ENCODE data around the gene PLA2G4B.

PLA2G4B gene

GRCh38 chr15:41895957-41896356, 57.3 kb downstream of the PLA2G4B start:
- TF ChIP-seq CTCF (IDR thresholded peaks at IDR 0.05; ENCODE audit: insufficient read depth, low read length, poor library complexity, severe bottlenecking), result no peak
- no peak for DNase-seq (ENCODE audit: extremely low read depth, insufficient read length)
- Histone ChIP-seq H3K4me3 (replicated peaks; ENCODE audit: low read depth, low read length) (no peak overlapping the region), H3K36me3 (ENCODE audit: control insufficient read depth, insufficient read depth, low read length) (peaks cover 14% of the 10 kb centered on the region), H3K27me3 (replicated peaks; ENCODE audit: control insufficient read depth, insufficient read depth, low read length) (no peaks in the 10 kb centered on the region)

- no peak for TF ChIP-seq CTCF (IDR thresholded peaks at IDR 0.05; ENCODE audit: insufficient read depth, low read length, poor library complexity, severe bottlenecking)
- H3K27me3 ChIP-seq (replicated peaks; ENCODE audit: control insufficient read depth, insufficient read depth, low read length), result no peaks in the 10 kb centered on the region
Observed at GRCh38 chr15:41896566-41896965, 57.9 kb downstream of the PLA2G4B start.

GRCh38 chr15:41897363-41897799, 58.7 kb downstream of the PLA2G4B start:
- DNase-seq (ENCODE audit: extremely low read depth, insufficient read length), result no peak
- Histone ChIP-seq H3K36me3 (ENCODE audit: control insufficient read depth, insufficient read depth, low read length) (peaks cover 18% of the 10 kb centered on the region), H3K4me3 (replicated peaks; ENCODE audit: low read depth, low read length) (no peak overlapping the region), H3K27me3 (replicated peaks; ENCODE audit: control insufficient read depth, insufficient read depth, low read length) (no peaks in the 10 kb centered on the region)
- no peak for TF ChIP-seq CTCF (IDR thresholded peaks at IDR 0.05; ENCODE audit: insufficient read depth, low read length, poor library complexity, severe bottlenecking)

More at GRCh38 chr15:41896566-41896965, 57.9 kb downstream of the PLA2G4B start:
- Histone ChIP-seq H3K36me3 (ENCODE audit: control insufficient read depth, insufficient read depth, low read length) (peaks cover 14% of the 10 kb centered on the region), H3K4me3 (replicated peaks; ENCODE audit: low read depth, low read length) (no peak overlapping the region)
- no peak for DNase-seq (ENCODE audit: extremely low read depth, insufficient read length)
